AG04450 (cell line): ENCODE measurements around the gene MLC1. TPM values are rescaled to one million over a fixed set of nuclear protein-coding genes. Genes with fewer than 3 reads are reported as not detected.
A peak's percentile ranks its signal among the peaks of the same experiment; 100 is the strongest.

Source experiments
- CTCF ChIA-PET: fragments of 300-600, 350-600 bp; formaldehyde crosslinking; extraction: SDS; loops from one replicate; lab custom pipeline; 2022; ENCODE audit warnings: antibody characterized with exemption, inconsistent platforms; lab: Charles Lee
- POLR2A ChIA-PET: fragments of 350-600 bp; formaldehyde crosslinking; extraction: SDS; loops from one replicate; lab custom pipeline; 2021; ENCODE audit warnings: antibody characterized with exemption, inconsistent platforms; lab: Yijun Ruan, JAX
- DNase-seq: peaks from one replicate; pipeline ENCODE4 v3.0.0-alpha.2; 2011; ENCODE audit warnings: low read depth, low spot score
- H3K27ac ChIP-seq: one replicate; pipeline ENCODE4 v1.5.1; 2012; ENCODE audit warnings: low read depth, low read length, control low read depth
- H3K27me3 ChIP-seq: one replicate; pipeline ENCODE4 v1.6.0; 2012; ENCODE audit warnings: low read length; ENCODE audit not compliant: control insufficient read depth, insufficient read depth
- H3K4me3 ChIP-seq: 2 replicates; pipeline ENCODE4 v1.5.1; 2011; ENCODE audit warnings: mild to moderate bottlenecking, low read depth, low read length, control low read depth
- H3K9me3 ChIP-seq: 2 replicates; pipeline ENCODE4 v1.5.1; 2012; ENCODE audit warnings: low read length; ENCODE audit not compliant: control insufficient read depth, insufficient read depth
- polyA plus RNA-seq: library from polyadenylated mRNA; depleted of rRNA; stranded (reverse); fragments of >200 nt; gene quantifications from 2 replicates; pipeline ENCODE4 v1.2.3, GENCODE V29; 2011
- TF ChIP-seq, protein P1 (sequence below): IDR thresholded peaks from 2 replicates; pipeline ENCODE4 v1.5.1; 2011; ENCODE audit warnings: low read depth, low read length, control low read depth, inconsistent platforms

MLC1 gene
- polyA plus RNA-seq, 1 experiment = 0.27 TPM

DNA sequence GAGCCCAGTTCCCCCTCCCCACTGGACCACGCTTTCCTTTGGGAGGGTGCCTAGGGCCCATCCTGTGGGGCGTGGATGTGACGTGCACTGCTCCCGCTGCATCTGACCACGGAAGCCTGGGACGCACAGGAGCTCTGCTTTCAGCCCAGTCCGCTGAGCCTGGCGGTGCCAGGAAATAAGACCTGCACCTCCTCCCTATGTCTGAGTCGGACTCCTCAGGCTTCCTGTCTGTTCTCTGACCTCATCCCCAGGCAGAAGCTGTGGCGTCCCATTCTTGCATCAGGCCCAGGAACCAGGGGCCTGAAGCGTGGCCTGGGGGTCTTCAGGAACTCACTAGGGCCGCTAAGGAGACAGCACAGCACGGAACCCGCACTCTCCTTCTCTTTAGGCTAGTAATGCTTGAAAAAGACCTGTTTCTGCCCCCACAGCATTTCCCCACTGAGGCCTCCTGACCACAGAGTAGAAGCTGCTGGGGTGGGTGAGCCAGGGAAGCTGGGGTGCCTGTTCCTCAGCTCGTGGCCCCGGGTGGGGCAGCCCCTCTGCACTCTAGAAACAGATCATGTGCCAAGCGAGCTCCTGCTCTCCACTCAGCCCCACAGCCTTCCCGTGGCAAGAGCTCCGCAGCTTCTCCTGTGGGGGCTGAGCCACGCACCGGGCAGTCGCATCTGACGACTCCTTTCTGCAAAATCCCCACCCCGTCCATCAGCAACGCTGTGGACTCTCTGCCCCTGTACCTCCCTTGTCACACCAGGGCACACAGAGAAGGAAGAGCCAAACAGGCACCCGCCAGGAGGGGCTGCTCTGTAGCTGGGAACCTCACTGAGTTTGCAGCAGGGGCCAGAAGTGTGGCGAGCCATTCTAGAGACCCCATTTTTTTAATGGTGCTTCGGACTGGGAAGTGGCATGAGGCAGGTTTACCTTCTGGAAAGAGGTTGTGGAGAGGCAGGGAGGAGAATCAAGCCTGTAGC, 27.2 kb upstream of the MLC1 start:
- CTCF ChIA-PET = no interaction called here
- no peaks in the 10 kb centered on the region; the same call in 1 of the 2 replicates for H3K9me3 ChIP-seq
- peak; percentile 21 for DNase-seq
- TF ChIP-seq, protein P1, sequence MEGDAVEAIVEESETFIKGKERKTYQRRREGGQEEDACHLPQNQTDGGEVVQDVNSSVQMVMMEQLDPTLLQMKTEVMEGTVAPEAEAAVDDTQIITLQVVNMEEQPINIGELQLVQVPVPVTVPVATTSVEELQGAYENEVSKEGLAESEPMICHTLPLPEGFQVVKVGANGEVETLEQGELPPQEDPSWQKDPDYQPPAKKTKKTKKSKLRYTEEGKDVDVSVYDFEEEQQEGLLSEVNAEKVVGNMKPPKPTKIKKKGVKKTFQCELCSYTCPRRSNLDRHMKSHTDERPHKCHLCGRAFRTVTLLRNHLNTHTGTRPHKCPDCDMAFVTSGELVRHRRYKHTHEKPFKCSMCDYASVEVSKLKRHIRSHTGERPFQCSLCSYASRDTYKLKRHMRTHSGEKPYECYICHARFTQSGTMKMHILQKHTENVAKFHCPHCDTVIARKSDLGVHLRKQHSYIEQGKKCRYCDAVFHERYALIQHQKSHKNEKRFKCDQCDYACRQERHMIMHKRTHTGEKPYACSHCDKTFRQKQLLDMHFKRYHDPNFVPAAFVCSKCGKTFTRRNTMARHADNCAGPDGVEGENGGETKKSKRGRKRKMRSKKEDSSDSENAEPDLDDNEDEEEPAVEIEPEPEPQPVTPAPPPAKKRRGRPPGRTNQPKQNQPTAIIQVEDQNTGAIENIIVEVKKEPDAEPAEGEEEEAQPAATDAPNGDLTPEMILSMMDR = no peak
- H3K27ac ChIP-seq = peak overlapping the region; percentile 39
- H3K27me3 ChIP-seq = no peaks in the 10 kb centered on the region
- no peak overlapping the region for H3K4me3 ChIP-seq
- POLR2A ChIA-PET = interaction anchor here (0.5 kb wide), 1 partner anchor 59 kb away, joined by 9 read pairs; no protein-coding TSS in a partner anchor

DNA sequence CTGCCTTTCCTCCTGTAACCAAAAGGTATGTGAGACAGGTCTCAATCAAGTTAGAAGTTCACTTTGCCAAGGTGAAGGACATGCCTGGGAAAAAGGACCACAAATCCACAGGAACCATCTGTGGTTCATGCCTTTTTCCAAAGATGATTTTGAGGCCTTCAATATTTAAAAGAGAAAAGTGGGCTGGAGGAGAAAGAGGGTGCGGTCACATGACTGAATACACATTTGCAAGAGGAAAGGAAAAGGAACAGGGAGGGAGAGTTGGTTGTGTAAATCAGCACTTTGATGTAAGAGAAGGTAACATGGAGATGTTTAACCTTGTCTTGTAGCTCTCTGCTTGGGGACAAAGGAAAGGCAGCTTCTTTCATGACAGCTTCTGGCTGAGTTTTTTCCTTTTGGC, 25.8 kb upstream of the MLC1 start:
- POLR2A ChIA-PET = no interaction called here
- H3K27ac ChIP-seq = no peak overlapping the region

DNA sequence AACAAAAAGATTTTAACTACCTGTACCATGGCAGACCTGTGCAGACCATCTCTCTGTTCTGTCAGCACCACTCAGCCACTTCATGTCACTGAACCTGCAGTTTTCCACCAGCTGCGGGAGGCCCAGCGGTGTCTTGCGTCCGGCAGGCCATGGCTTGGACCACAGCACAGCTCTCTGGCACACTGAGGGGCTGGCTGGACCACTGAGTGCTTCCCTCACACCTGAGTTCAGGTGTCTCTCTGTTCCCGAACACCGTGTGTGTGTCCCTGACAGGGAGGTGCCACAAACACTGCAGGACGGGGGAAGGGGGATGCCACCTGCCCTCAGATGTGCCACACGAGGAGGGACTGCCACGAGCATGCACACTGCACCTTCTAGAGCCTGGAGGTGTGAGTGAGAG, 22.3 kb upstream of the MLC1 start:
- no peaks in the 10 kb centered on the region; the same call in 1 of the 2 replicates for H3K9me3 ChIP-seq
- ChIA-PET POLR2A (no interaction called here), CTCF (no interaction called here)
- DNase-seq = no peak
- no peaks in the 10 kb centered on the region for H3K27me3 ChIP-seq
- TF ChIP-seq, protein P1 = no peak
- H3K4me3 ChIP-seq = no peak overlapping the region
- H3K27ac ChIP-seq = no peak overlapping the region

More for the DNA sequence above, 25.8 kb upstream of the MLC1 start:
- H3K9me3 ChIP-seq = no peaks in the 10 kb centered on the region; the same call in 1 of the 2 replicates
- no peaks in the 10 kb centered on the region for H3K27me3 ChIP-seq
- TF ChIP-seq, protein P1 = no peak
- DNase-seq = no peak
- CTCF ChIA-PET = interaction anchor here (1.0 kb wide), 1 partner anchor 80 kb away, joined by 3 read pairs; no protein-coding TSS in a partner anchor
- H3K4me3 ChIP-seq = no peak overlapping the region

DNA sequence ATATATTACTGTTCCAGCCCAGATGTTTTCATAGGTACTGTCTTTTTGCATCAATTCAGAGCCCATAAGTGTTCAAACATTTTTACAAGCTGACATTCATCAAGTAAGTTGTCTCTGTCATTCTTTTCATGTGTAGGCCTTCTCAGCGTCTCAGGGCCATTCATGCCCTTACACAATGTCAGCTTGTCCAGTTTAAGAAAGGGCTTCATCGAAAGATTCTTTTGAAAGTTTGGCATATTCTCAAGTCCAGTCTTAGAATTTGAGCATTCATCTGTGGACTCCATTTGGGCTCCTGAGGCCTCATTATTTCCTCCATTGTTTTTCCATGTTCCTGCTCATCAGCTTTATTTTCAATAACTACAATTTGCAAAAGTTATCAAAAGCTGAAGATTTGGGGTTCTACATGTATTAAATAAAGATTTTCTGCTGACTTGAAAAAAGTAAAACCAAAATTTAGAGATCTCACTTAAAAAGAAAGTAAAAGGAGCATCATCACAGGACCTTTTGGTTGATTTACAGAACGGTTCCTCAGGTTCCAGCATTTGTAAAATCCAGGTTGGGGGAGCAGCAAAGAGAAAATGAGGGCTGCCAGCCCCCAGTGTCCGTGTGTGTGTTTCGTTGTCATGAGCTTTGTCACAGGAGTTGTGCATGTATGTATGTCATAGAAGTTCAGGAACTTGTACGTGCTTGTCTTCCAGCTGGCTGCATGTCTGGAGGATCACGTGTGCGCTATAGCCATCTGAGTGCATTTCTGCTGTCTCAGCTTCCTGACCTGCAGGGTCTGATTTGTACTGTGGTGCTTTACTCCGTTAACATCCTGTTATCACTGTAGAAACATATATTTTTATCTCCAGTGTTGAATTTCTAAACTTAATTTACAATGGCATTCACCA, 20.2 kb upstream of the MLC1 start:
- no peak overlapping the region for H3K4me3 ChIP-seq
- TF ChIP-seq, protein P1 = no peak
- ChIA-PET CTCF (no interaction called here), POLR2A (interaction anchor here (1.3 kb wide), 1 partner anchor 13 kb away, joined by 4 read pairs; no protein-coding TSS in a partner anchor)
- no peaks in the 10 kb centered on the region for H3K27me3 ChIP-seq
- H3K9me3 ChIP-seq = no peaks in the 10 kb centered on the region; the same call in 1 of the 2 replicates
- DNase-seq = no peak
- H3K27ac ChIP-seq = no peak overlapping the region
